ENCODE measurements around the gene SLC25A10. TPM values are rescaled to one million over a fixed set of nuclear protein-coding genes. Genes with fewer than 3 reads are reported as not detected.

SLC25A10 gene
- total and polyA plus RNA-seq, 2 donors (not counting 3 experiments of a cell fraction or from before 2014, with no cell fraction given), result 16.7 to 17.2 TPM

GRCh38 chr17:81700353-81701287 lies 11.5 kb upstream of the SLC25A10 start:
- peaks cover 3 to 43% of the 10 kb centered on the region in 2 experiments for H3K36me3 ChIP-seq (ENCODE audit: control insufficient read depth in 2 of 2, extremely low read depth in 1 of 2, insufficient read depth in 2 of 2, low read length in 2 of 2)
- no peak overlapping the region for H3K9ac ChIP-seq (replicated peaks; ENCODE audit: extremely low read depth, insufficient read depth, low read length)
- CTCF ChIA-PET, result interaction anchor here (2.8 kb wide), 1 partner anchor 16 kb away, joined by 19 read pairs; the partner anchor contains the start of genes ARL16 and HGS
- no peaks in the 10 kb centered on the region for H3K9me1 ChIP-seq (replicated peaks; ENCODE audit: control insufficient read depth, extremely low read depth, insufficient read depth, low read length)
- H2AFZ ChIP-seq (ENCODE audit: low read depth, low read length), result no peak overlapping the region
- no peaks in the 10 kb centered on the region for H3K27me3 ChIP-seq (ENCODE audit: control insufficient read depth in 2 of 2, insufficient read depth in 2 of 2, low read length in 2 of 2)
- dilution Hi-C loops (cut with MboI; ENCODE audit: extremely low pct_ligation_motif_present, low sequenced_read_pairs), result no loop called here
- peaks cover 19% of the 10 kb centered on the region for H3K4me1 ChIP-seq (ENCODE audit: control insufficient read depth, extremely low read depth, insufficient read depth, low read length)
- peaks cover 51% of the 10 kb centered on the region for H3K79me2 ChIP-seq (ENCODE audit: control insufficient read depth, insufficient read depth, low read length)
- DNase-seq (ENCODE audit: low read depth, low spot score), result no peak
- H3K9me3 ChIP-seq (replicated peaks; ENCODE audit: control insufficient read depth, insufficient read depth, low read length), result no peaks in the 10 kb centered on the region
- intact Hi-C loops (cut with micrococcal nuclease), result no loop called here
- BruUV-seq (replicated peaks), result no TSS peak
- no peak for FAIRE-seq
- no peak overlapping the region for H3K4me3 ChIP-seq (replicated peaks in 1 of 3; ENCODE audit: insufficient read depth in 1 of 3, low read depth in 1 of 3, low read length in 3 of 3)
- POLR2A ChIA-PET, result no interaction called here
- H3K4me2 ChIP-seq (ENCODE audit: insufficient read depth, low read length), result no peak overlapping the region
- no peak overlapping the region for H3K27ac ChIP-seq (ENCODE audit: insufficient read depth, low read depth, low read length)
- TF ChIP-seq JUN (IDR thresholded peaks at IDR 0.05; ENCODE audit: borderline replicate concordance, insufficient read depth, insufficient read length, low read depth), result no peak
- TF ChIP-seq CTCF (IDR thresholded peaks at IDR 0.05; ENCODE audit: extremely low read depth in 1 of 2, insufficient read depth in 1 of 2, low read depth in 1 of 2, low read length in 2 of 2), result no peak
- no peak for TF ChIP-seq GATA2 (IDR thresholded peaks at IDR 0.05; ENCODE audit: insufficient read depth, insufficient read length, low read depth, low read length)
- no peak for TF ChIP-seq MYC (IDR thresholded peaks at IDR 0.05; ENCODE audit: low read depth, low read length)
- TF ChIP-seq MAX (IDR thresholded peaks at IDR 0.05; ENCODE audit: insufficient read depth, insufficient read length), result no peak
- no peak for TF ChIP-seq POLR2A (IDR thresholded peaks at IDR 0.05; ENCODE audit: low read depth, low read length)
- no peak for TF ChIP-seq FOS (IDR thresholded peaks at IDR 0.05; ENCODE audit: borderline replicate concordance, insufficient read depth, low read length)
- no peak for TF ChIP-seq POLR2AphosphoS5 (IDR thresholded peaks at IDR 0.05; ENCODE audit: insufficient read depth, low read depth, low read length)
- TF ChIP-seq EZH2 (IDR thresholded peaks at IDR 0.05; ENCODE audit: borderline replicate concordance, low read depth, low read length, severe bottlenecking), result no peak
- no peaks in the 10 kb centered on the region for H4K20me1 ChIP-seq (replicated peaks; ENCODE audit: control insufficient read depth, extremely low read depth, insufficient read depth, low read length)
